ENCODE data around the gene TRAPPC2L. TPM values are rescaled to one million over a fixed set of nuclear protein-coding genes. Genes with fewer than 3 reads are reported as not detected.

The TRAPPC2L gene
- total RNA-seq, 1 donor from 2014 or later, result 59.1 TPM

GRCh38 chr16:88863426-88863825, 6.5 kb downstream of the TRAPPC2L start:
- Histone ChIP-seq H3K27ac (ENCODE audit: low read depth, low read length) (no peak overlapping the region), H3K27me3 (ENCODE audit: insufficient read depth, low read length) (no peaks in the 10 kb centered on the region), H3K36me3 (ENCODE audit: insufficient read depth, low read length) (peaks cover 6% of the 10 kb centered on the region), H3K79me2 (ENCODE audit: insufficient read depth, low read length) (peaks cover 4% of the 10 kb centered on the region), H3K9ac (ENCODE audit: low read length) (no peak overlapping the region), H3K4me3 (ENCODE audit: insufficient read depth, low read depth, low read length) (no peak overlapping the region), H4K20me1 (ENCODE audit: insufficient read depth, low read length) (peaks cover 5% of the 10 kb centered on the region), H3K4me2 (ENCODE audit: low read length) (no peak overlapping the region), H2AFZ (ENCODE audit: low read depth, low read length) (no peak overlapping the region), H3K9me3 (ENCODE audit: insufficient read depth, low read depth, low read length) (no peaks in the 10 kb centered on the region), H3K4me1 (ENCODE audit: insufficient read depth, low read length) (no peaks in the 10 kb centered on the region)
- Mint-ChIP-seq H3K4me3 (ENCODE audit: unreplicated experiment) (no peak overlapping the region), H3K4me1 (ENCODE audit: low read depth, unreplicated experiment) (no peaks in the 10 kb centered on the region), H3K9me3 (ENCODE audit: unreplicated experiment) (no peaks in the 10 kb centered on the region), H3K36me3 (ENCODE audit: low read depth, unreplicated experiment) (peaks cover 12% of the 10 kb centered on the region), H3K27me3 (ENCODE audit: low read depth, unreplicated experiment) (peaks cover 9% of the 10 kb centered on the region), H3K27ac (ENCODE audit: unreplicated experiment) (no peak overlapping the region)
- TF ChIP-seq CTCF (IDR thresholded peaks at IDR 0.05; ENCODE audit: insufficient read depth, low read depth, low read length) (no peak), EZH2 (IDR thresholded peaks at IDR 0.05; ENCODE audit: insufficient read depth, low read length) (no peak)
- no peak for DNase-seq (ENCODE audit: low read depth)
- no peak for FAIRE-seq

- no peaks in the 10 kb centered on the region for H3K4me1 ChIP-seq (ENCODE audit: insufficient read depth, low read length)
- DNase-seq (ENCODE audit: low read depth) (no peak), FAIRE-seq (no peak)
- H2AFZ ChIP-seq (ENCODE audit: low read depth, low read length), result no peak overlapping the region
- no peaks in the 10 kb centered on the region for H3K4me1 Mint-ChIP-seq (ENCODE audit: low read depth, unreplicated experiment)
- H3K27ac ChIP-seq (ENCODE audit: low read depth, low read length), result no peak overlapping the region
- peaks cover 4% of the 10 kb centered on the region for H3K27me3 ChIP-seq (ENCODE audit: insufficient read depth, low read length)
- H3K4me3 Mint-ChIP-seq (ENCODE audit: unreplicated experiment), result no peak overlapping the region
- H3K36me3 ChIP-seq (ENCODE audit: insufficient read depth, low read length), result peaks cover 2% of the 10 kb centered on the region
- H3K9me3 ChIP-seq (ENCODE audit: insufficient read depth, low read depth, low read length), result no peaks in the 10 kb centered on the region
- no peak overlapping the region for H3K4me2 ChIP-seq (ENCODE audit: low read length)
- H4K20me1 ChIP-seq (ENCODE audit: insufficient read depth, low read length), result no peaks in the 10 kb centered on the region
- no peak overlapping the region for H3K27ac Mint-ChIP-seq (ENCODE audit: unreplicated experiment)
- TF ChIP-seq EZH2 (IDR thresholded peaks at IDR 0.05; ENCODE audit: insufficient read depth, low read length) (no peak), CTCF (IDR thresholded peaks at IDR 0.05; ENCODE audit: insufficient read depth, low read depth, low read length) (no peak)
- H3K9me3 Mint-ChIP-seq (ENCODE audit: unreplicated experiment), result no peaks in the 10 kb centered on the region
- H3K4me3 ChIP-seq (ENCODE audit: insufficient read depth, low read depth, low read length), result no peak overlapping the region
- H3K27me3 Mint-ChIP-seq (ENCODE audit: low read depth, unreplicated experiment), result peaks cover 14% of the 10 kb centered on the region
- no peak overlapping the region for H3K9ac ChIP-seq (ENCODE audit: low read length)
- H3K36me3 Mint-ChIP-seq (ENCODE audit: low read depth, unreplicated experiment), result peaks cover 12% of the 10 kb centered on the region
- H3K79me2 ChIP-seq (ENCODE audit: insufficient read depth, low read length), result no peaks in the 10 kb centered on the region
These were observed 7.2 kb downstream of the TRAPPC2L start for GRCh38 chr16:88864099-88864498.

- no peaks in the 10 kb centered on the region for H3K9me3 Mint-ChIP-seq (ENCODE audit: unreplicated experiment)
- no peak for FAIRE-seq
- Histone ChIP-seq H3K27ac (ENCODE audit: low read depth, low read length) (no peak overlapping the region), H3K79me2 (ENCODE audit: insufficient read depth, low read length) (no peaks in the 10 kb centered on the region), H2AFZ (ENCODE audit: low read depth, low read length) (no peak overlapping the region), H3K27me3 (ENCODE audit: insufficient read depth, low read length) (peaks cover 4% of the 10 kb centered on the region), H3K4me1 (ENCODE audit: insufficient read depth, low read length) (no peaks in the 10 kb centered on the region), H3K4me2 (ENCODE audit: low read length) (no peak overlapping the region), H3K9me3 (ENCODE audit: insufficient read depth, low read depth, low read length) (no peaks in the 10 kb centered on the region), H3K36me3 (ENCODE audit: insufficient read depth, low read length) (peaks cover 2% of the 10 kb centered on the region), H3K4me3 (ENCODE audit: insufficient read depth, low read depth, low read length) (no peak overlapping the region), H3K9ac (ENCODE audit: low read length) (no peak overlapping the region), H4K20me1 (ENCODE audit: insufficient read depth, low read length) (no peaks in the 10 kb centered on the region)
- no peak overlapping the region for H3K4me3 Mint-ChIP-seq (ENCODE audit: unreplicated experiment)
- no peak for TF ChIP-seq CTCF (IDR thresholded peaks at IDR 0.05; ENCODE audit: insufficient read depth, low read depth, low read length)
- no peak for TF ChIP-seq EZH2 (IDR thresholded peaks at IDR 0.05; ENCODE audit: insufficient read depth, low read length)
- H3K36me3 Mint-ChIP-seq (ENCODE audit: low read depth, unreplicated experiment), result peaks cover 11% of the 10 kb centered on the region
- H3K27ac Mint-ChIP-seq (ENCODE audit: unreplicated experiment), result no peak overlapping the region
- no peaks in the 10 kb centered on the region for H3K4me1 Mint-ChIP-seq (ENCODE audit: low read depth, unreplicated experiment)
- DNase-seq (ENCODE audit: low read depth), result no peak
- H3K27me3 Mint-ChIP-seq (ENCODE audit: low read depth, unreplicated experiment), result peaks cover 18% of the 10 kb centered on the region
These were observed 7.6 kb downstream of the TRAPPC2L start for GRCh38 chr16:88864521-88864920.
